ENCODE results near the gene TEF. TPM values are rescaled to one million over a fixed set of nuclear protein-coding genes. Genes with fewer than 3 reads are reported as not detected.

TEF gene, protein sequence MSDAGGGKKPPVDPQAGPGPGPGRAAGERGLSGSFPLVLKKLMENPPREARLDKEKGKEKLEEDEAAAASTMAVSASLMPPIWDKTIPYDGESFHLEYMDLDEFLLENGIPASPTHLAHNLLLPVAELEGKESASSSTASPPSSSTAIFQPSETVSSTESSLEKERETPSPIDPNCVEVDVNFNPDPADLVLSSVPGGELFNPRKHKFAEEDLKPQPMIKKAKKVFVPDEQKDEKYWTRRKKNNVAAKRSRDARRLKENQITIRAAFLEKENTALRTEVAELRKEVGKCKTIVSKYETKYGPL
- 6.3 TPM for total RNA-seq (ENCODE audit: insufficient read depth, low replicate concordance)

DNA sequence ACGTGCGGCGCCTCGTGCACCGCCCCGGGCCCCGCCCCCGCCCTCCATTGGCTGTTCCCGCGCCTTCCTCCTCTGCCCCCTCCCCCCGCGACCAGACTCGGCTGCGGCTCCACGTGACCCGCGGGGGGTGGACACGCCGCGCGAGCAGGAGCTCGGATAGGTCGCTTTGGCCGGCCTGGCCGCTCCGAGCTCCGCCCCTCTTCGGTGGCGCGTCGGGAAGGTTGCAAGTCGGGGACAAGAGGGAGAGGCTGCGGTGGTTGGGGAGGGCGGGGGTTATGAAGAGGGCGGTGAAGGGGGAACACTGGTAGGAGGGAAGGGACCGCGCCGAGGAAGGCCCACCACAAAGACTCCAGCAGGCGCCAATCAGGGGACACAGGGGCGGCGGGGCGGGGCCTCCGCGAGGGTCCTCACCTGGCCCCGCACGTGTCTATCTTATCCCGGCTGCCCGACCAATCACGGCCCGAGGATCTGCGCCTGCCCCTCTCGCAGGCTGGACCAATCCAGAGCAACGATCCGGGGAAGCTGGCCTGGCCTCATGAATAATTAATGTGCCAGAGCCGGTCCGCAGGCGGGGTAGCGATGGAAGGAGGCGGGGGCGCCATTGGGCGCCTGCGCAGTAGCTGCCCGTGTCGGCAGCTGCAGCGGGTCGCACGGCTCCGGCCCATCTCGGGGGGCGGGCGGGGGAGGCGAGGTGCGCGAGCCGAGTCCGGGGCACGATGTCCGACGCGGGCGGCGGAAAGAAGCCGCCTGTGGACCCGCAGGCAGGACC is at the start of gene TEF:
TSS of gene TEF (plus strand) at position 614 of the 769 bp plus-strand sequence. CDS start at position 717, 103 bp downstream.
- DNase-seq (ENCODE audit: low spot score), result peak; percentile 99

DNA sequence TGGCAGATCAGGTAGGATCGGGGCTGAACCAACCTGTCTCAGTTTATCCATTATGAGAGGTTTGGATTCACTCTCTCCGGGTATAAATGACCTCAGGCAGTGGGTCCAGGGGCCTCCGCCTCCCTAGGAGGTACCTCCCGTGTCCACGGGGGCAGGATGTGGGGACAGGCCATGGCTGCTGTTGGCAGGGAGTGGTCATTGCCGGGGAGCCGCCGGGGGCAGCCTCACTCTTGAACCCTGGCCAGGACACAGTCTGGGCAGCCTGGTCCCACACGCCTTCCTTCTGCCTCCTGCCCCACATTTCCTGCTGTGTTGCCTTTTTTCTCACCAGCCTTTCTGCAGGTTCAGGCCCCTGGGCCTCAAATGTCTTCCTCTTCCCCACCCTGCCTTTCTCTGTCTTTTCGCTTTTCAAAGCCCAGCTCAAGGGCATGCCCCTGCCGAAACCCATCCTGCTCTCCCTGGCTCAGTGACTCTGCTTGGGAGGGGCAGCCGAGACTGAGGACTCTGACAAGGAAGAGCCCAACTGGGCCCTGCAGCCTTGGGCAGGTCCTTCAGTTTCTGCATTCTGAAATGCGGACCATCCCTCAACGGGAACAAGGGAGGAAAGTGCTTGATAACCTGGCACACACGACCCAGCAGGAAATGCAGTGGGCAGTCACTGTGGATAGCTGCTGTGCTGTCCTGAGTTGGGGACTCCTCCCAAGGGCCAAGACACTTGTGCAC is 49.4 kb upstream of the TEF start:
- no peak for DNase-seq (ENCODE audit: low spot score)

DNA sequence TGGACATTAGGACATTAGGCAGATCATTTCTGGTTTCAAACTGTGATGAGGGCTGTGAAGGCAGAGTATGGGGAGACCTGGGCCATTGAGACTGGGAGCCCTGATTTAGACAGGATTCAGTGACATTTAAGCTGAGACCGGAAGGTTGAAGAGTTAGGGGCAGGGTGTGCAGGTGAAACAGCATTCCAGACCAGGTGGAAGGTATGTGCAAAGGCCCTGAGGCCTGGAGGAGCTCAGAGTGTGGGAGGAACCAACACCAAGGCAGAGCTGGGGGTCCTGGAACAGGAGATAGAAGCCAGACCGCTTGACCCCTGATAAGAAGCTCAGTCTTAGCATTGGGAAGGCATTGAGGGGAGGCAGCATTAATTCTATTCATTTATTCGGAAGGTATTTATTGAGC is 47.9 kb upstream of the TEF start:
- DNase-seq (ENCODE audit: low spot score), result no peak

DNA sequence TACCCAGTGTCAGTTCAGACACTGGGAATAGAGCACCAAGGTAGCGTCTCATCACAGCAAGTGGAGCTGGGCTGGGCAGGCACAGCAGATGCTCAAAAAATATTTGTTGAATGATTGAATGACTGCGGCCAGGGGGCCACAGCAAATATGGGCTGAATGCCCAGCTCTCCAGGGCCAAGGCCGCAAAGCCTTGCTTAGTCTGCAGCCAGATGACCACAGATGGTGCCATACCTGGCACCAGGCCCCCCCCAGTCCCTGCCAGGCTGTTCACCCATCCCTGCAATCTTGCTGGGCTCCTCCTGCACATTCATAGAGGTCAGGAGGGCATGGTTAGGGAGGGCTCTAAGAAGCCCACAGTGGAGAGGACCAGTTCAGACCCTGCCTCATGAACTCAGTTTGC is 47.5 kb upstream of the TEF start:
- no peak for DNase-seq (ENCODE audit: low spot score)

DNA sequence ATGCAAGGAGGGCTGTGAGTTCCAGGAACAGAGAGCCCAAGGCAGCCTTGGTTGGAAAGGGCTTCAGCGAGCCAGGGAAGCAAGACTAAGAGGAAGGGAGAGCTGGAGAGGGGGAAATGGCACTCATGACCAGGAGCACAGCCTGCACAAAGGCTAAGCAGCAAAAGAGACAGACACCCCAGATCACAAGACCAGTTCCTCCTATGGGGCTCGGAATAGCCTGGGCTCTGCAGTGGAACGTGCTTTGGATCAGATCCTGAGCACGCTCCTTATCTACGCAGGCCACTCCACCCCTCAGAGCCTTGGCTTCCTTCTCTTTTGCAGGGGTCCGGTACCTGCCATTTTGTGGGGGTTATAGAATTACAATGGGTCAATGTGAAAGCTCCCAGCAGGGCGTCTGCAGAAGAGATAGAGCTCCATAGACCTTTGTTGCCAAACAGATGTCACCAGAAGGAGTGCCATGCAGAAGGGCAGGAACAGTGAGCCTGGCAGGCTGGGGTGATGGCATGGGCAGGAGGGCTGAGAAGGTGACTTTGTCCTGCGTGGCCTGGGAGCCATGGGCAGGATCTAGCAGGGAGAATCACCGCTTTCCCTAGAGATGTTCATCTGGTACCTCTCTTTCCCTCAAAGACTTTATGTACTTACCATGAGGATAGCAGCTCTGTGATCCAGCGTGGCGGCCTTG is 46.6 kb upstream of the TEF start:
- no peak for DNase-seq (ENCODE audit: low spot score)

DNA sequence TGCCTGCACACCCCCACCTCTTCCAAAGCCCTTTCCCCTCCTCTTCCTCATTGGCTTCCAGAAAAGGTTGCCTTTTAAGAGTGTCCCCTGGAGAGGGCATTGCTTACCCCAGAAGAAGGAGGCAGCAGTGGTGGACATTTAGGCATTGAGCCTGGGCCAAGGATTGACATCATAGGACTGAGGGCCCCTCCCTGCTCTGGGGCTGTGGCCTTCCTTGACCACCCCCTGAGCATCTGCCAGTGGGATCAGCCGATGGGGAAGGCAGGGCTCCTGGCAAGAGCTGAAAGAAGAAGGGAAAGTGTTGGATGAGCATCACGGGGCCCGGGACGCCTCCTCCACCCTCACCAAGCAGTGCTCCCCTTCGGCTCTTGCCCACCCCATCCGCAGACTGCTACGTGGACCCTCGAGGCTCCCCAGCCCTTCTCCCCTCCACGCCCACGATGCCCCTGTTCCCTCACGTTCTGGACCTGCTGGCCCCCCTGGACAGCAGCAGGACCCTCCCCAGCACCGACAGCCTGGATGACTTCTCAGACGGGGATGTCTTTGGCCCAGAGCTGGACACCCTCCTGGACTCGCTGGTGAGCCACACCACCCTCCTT is 43.0 kb upstream of the TEF start:
- peak; percentile 12 for DNase-seq (ENCODE audit: low spot score)

DNA sequence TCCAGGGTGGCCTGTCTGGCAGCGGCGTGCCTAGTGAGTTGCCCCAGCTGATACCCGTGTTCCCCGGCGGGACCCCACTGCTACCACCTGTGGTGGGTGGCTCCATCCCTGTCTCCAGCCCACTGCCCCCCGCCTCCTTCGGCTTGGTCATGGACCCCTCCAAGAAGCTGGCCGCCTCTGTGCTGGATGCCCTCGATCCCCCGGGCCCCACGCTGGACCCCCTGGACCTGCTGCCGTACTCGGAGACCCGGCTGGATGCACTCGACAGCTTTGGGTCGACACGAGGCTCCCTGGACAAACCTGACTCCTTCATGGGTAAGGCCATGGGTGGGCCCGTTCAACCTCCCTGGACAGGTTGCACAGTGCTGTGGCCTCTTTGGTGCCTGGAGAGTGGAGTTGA is 41.9 kb upstream of the TEF start:
- no peak for DNase-seq (ENCODE audit: low spot score)

DNA sequence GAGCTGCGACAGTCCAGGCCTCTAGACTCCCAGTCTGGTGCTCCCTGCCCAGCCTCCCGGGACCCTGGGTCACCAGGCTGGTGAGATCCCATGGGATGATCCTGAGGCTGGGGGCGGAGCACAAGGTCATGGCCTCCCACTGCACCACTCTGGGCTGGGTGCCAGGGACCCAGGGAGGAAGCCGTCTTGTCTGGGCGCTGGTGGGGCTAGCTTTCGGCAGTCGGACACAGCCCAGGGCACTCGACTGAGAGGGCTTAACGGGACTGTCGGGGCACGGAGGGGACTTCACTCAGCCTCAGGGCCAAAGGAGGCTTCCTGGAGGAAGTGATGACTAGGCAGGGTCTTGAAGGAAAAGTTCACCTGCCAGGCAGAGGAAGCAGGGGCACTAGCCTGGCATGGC is 41.4 kb upstream of the TEF start:
- DNase-seq (ENCODE audit: low spot score), result no peak

DNA sequence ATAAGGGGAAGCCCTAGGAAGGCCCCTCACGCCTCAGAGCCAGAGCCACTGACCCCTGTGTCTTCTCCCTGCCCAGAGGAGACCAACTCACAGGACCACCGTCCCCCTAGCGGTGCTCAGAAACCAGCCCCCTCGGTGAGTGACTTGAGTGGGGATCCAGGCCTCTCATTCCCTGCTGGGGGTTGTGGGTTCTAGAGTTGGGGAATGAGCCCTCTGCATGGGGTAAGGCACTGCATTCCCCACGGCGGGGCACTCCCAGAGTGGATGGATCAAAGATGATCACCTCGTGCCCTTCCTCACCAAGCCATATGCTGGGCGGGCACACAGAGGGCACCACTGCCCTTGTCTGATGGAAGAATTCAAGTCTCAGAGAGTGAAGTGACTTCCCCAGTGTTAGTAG is 40.7 kb upstream of the TEF start:
- no peak for DNase-seq (ENCODE audit: low spot score)

DNA sequence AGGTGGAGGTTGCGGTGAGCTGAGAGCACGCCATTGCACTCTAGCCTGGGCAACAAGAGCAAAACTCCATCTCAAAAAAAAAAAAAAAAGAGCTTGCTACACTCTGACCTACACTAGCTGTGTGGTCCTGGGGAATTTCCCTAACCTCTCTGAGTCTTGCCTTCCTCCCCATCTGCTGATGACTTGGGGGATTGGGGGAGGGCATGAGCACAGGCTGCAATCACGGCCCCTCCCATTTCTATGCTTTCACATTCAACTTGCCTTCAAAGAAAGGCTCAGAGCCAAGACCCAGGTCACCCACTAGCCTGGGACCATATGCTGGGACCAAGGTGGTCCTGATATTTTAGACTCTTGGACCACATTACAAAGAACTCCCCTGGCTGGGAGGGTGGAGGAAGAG is 39.8 kb upstream of the TEF start:
- DNase-seq (ENCODE audit: low spot score), result no peak

DNA sequence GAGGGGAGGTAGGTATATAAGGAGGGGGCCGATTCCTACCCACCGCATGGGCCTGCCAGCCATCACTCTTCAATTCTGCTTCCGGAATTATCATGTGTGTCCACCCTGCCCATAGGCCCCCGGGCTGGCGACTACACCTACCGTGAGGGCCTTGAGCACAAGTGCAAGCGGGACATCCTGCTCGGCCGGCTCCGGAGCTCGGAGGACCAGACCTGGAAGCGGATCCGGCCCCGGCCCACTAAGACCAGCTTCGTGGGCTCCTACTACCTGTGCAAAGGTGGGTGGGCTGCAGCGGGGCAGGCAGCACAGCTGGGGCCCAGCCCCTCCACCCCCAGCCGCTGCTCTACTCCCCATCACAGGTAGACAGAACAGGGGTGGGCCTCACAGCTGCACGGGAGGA is 38.4 kb upstream of the TEF start:
- no peak for DNase-seq (ENCODE audit: low spot score)

DNA sequence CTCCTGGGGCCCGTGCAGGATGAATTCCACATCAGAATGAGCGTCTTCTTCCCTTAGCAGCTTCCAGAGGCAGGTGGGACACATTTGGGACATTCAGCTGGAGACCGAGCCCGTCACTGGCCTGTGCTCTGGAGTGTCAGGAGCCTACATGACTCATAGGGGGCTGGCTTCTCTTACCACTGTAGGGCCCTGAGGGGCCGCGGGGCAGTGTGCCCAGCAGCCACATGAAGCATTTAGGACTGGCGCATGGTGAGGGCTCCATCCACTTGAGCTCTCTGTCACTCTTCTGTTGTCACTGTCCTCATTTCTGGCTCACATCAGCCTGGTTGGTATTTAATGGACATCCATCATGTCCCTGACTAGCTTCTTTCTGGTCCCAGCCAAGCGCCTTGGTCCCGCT is 38.0 kb upstream of the TEF start:
- no peak for DNase-seq (ENCODE audit: low spot score)

DNA sequence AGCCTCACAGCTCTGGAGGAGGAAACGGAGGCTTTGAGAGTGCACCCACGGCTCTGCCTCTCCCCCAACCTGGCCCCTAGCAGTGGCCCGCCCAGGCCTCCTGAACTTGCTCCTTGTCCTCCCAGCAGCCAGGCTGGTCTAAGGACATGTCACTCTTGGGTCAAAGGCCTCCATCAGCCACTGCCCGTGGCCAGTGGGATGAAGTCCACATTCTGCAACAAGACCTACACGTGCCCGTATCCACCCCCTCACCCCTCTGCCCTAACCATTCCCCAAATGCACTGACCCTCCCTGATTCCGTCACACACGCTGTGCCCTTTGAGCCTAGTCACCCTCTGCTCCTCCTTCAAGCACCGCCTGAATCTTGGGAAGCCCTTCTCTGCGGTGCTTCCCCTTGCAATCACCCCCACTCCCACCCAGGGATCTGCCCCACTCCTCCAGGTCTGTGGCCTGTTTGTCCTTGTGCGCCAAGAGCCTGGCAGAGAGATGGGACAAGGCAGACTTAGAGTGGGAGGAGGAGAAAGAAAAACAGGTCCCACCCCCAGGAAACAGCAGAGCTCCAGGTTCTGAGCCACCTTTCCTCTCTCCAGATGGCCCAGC is 37.5 kb upstream of the TEF start:
- DNase-seq (ENCODE audit: low spot score), result no peak

DNA sequence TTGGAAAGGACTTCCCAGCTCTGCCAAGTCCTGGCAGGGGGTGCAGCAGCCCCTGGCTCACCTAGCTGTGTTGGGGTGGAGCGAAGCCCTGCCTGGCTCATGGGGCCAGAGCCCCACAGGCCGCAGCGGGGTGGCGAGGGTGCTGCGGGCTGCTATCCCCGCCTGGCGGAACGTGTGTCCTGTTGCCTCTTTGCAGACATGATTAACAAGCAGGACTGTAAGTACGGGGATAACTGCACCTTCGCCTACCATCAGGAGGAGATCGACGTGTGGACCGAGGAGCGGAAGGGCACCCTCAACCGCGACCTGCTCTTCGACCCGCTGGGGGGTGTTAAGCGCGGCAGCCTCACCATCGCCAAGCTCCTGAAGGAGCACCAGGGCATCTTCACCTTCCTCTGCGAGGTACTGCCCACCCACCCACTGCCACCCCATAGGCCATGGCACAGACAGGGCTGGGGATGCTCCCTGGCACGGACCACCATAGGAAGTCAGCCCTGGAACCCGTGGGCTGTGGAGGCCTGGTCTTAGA is 35.9 kb upstream of the TEF start:
- no peak for DNase-seq (ENCODE audit: low spot score)

DNA sequence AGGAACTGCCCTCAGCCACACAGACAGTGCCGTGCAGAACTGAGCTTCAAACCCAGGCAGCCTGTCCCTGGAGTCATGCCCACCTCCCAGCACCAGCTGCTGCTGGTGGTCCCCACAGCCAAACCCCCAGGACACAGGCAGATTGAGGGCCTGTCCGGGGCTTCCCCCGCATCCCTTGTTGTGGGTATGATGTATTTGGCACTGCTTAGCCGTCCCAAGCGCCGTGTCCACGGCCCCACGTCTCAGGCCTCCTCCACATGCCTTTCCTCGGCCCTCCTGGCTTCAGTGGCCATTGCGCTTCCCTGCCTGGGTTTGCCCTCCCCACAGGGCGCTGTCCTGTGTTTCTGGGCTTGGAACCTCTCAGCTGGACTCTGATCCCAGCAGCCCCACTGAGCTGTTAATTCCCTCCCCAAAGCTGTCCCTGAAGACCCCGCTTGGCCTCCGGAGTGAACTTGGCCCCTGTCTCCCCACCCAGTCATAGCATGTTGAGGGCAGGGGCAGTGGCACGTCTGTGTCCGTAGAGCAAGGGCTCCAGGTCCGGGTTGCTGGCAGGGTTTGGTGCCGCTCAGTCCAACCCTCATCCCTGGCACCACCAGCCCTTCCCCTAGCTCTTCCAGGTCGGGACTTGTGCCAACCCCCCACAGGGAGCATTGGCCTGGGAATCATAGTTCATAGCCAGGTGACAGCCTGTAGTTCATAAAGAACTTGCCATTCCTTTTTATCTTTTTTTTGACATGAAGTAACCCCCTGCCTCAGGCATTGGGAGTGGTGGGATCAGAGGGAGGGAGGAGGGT is 34.5 kb upstream of the TEF start:
- no peak for DNase-seq (ENCODE audit: low spot score)

DNA sequence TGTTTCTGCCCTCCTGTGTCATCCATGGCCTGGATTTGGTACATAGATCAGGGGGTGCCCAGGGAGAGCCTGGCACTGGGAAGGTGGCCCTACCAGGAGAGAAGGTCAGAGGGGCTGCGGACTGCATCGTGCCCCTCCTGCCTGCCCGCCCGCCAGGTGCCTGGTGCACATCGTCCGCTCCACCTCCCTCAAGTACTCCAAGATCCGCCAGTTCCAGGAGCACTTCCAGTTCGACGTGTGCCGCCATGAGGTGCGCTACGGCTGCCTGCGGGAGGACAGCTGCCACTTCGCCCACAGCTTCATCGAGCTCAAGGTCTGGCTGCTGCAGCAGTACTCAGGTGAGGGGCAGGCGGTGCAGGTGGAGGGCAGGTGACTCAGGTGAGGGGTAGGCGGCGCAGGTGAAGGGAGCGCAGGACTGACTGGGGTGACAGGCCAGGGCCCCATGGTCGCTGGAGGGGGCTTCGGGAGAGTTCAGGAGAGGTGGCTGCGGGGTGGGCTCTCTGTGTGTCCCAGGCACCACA is 32.7 kb upstream of the TEF start:
- DNase-seq (ENCODE audit: low spot score), result no peak

DNA sequence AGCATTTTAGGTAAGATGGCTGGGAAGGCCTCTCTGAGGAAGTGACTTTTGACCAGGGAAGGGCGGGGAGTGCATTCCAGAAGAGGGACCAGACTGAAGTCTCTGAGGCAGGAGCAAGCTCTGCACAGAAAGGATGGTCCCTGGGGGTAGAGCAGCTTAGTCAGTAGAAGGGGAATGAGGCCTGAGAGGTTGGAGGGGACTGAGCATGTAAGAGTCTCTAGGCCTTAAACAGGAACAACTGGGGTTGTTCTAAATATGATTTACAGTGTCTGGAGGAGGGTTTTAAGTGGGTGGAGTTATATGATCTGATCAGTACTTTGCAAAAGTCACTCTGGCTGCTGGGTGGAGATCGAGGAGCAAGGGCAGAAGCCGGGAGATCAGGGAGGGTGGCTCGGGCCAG is 31.7 kb upstream of the TEF start:
- DNase-seq (ENCODE audit: low spot score), result no peak

DNA sequence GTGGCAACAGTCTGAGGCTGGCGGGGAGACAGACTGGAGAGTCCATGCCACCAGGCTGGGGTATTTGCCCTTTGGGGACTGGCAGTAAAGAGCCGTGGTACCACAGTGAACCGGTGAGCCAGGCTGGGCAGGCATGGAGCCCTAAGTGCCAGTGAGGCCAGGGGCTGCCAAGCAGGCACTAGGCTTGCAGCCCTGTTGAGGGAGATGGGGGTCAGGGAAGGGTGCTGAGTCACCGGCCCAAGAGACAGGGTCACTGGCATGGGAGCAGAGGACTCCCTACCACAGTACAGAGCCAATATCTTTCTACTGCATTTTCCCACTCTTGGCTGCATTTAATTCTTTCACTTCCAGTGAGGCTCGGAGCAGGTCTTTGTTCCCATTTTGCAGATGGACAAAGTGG is 30.7 kb upstream of the TEF start:
- no peak for DNase-seq (ENCODE audit: low spot score)

DNA sequence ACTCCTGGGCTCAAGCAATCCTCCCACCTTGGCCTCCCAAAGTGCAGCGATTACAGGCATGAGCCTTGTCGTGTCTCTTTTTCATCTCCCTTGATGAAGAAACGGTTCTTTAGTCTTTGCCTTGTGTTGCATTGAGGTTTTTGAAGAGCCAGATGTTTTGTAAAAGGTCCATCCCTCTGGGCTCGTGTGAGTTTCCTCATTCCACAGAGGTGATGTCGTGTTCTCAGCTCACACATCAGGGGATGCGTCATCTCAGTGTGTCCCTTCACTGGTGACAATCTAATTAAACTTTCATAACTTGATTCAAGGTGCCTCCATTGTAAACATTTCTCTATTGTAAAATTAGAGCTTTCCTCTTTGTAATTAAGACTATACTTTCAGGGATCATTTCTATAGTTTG is 29.7 kb upstream of the TEF start:
- DNase-seq (ENCODE audit: low spot score), result no peak
